Stimulated activated CD4-positive, alpha-beta T cell treated with anti-CD3 and anti-CD28 coated beads, TNF-alpha, amount 100 ng/mL, for 1 hour (primary cell): ENCODE data around the gene TTC28.

Experiments
- DNase-seq, 3 donors: peaks; one replicate each; pipeline ENCODE4 v3.0.0-alpha.2; 2020; ENCODE audit warnings: low read depth in 3 of 3, low spot score in 1 of 3

The TTC28 gene

GRCh38 chr22:28147401-28147800, 532.2 kb downstream of the TTC28 start:
- DNase-seq, result no peak

- DNase-seq, result no peak
Observed at GRCh38 chr22:28146401-28147314, 533.0 kb downstream of the TTC28 start.

- DNase-seq, result no peak
Observed at GRCh38 chr22:28143961-28144745, 535.5 kb downstream of the TTC28 start.

GRCh38 chr22:28143241-28143865, 536.3 kb downstream of the TTC28 start:
- DNase-seq, result no peak

- DNase-seq, result no peak
Observed at GRCh38 chr22:28142361-28142961, 537.2 kb downstream of the TTC28 start.

GRCh38 chr22:28141614-28142013, 538.0 kb downstream of the TTC28 start:
- DNase-seq, result no peak

GRCh38 chr22:28139961-28140360, 539.7 kb downstream of the TTC28 start:
- DNase-seq, result no peak

GRCh38 chr22:28139516-28139915, 540.1 kb downstream of the TTC28 start:
- no peak for DNase-seq

GRCh38 chr22:28137036-28137435, 542.6 kb downstream of the TTC28 start:
- DNase-seq, result no peak

GRCh38 chr22:28132466-28132865, 547.2 kb downstream of the TTC28 start:
- no peak for DNase-seq

- DNase-seq, result no peak
Observed at GRCh38 chr22:28129319-28129962, 550.2 kb downstream of the TTC28 start.

- no peak for DNase-seq
Observed at GRCh38 chr22:28128827-28129226, 550.8 kb downstream of the TTC28 start.

GRCh38 chr22:28125799-28126198, 553.8 kb downstream of the TTC28 start:
- DNase-seq, result no peak

GRCh38 chr22:28123989-28124766, 555.5 kb downstream of the TTC28 start:
- DNase-seq, result no peak

- no peak for DNase-seq
Observed at GRCh38 chr22:28120691-28121592, 558.7 kb downstream of the TTC28 start.

GRCh38 chr22:28118957-28119631, 560.5 kb downstream of the TTC28 start:
- DNase-seq, result no peak

GRCh38 chr22:28116219-28116673, 563.4 kb downstream of the TTC28 start:
- DNase-seq, result no peak

GRCh38 chr22:28115426-28115825, 564.2 kb downstream of the TTC28 start:
- no peak for DNase-seq
